SK-N-SH treated with all-trans-retinoic acid at 6 μM for 48 hours (cell line): ENCODE data around the gene MYH3.

Experiments used
- TF ChIP-seq, protein P1 (sequence below): fragments of 250-450 bp; sonication (Bioruptor Pico); IDR thresholded peaks from 2 replicates; pipeline ENCODE4 v1.5.0; 2020; ENCODE audit warnings: mild to moderate bottlenecking, moderate library complexity
- TF ChIP-seq, protein P2 (sequence below): fragments of 250-450 bp; sonication (Bioruptor Pico); IDR thresholded peaks from 2 replicates; pipeline ENCODE4 v1.5.1; 2021; ENCODE audit warnings: mild to moderate bottlenecking, moderate library complexity
- TF ChIP-seq, protein P3 (sequence below): fragments of 250-450 bp; sonication (Bioruptor Pico); IDR thresholded peaks from 2 replicates; pipeline ENCODE4 v1.5.1; 2020; ENCODE audit warnings: low read depth, mild to moderate bottlenecking, moderate library complexity

DNA sequence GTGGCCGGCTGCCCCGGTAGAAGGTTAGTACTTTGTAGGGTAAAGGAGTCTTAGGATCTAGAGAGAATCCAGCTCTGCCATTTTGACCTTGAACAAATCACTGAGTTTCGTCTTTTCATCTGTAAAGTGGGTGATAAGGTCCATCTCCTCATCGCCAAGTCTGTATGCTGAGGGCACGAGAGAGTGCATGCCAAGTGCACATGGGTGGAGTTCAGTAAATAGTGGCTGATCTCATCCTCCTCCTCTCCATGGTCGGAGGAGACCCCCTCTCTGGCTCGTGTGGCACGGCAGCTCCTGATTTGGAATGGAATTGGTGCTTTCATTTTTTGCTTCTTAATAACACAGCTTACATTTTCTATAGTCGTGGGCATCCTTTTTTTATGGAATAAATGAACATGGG, 30.7 kb downstream of the MYH3 start:
- TF ChIP-seq, protein P1, sequence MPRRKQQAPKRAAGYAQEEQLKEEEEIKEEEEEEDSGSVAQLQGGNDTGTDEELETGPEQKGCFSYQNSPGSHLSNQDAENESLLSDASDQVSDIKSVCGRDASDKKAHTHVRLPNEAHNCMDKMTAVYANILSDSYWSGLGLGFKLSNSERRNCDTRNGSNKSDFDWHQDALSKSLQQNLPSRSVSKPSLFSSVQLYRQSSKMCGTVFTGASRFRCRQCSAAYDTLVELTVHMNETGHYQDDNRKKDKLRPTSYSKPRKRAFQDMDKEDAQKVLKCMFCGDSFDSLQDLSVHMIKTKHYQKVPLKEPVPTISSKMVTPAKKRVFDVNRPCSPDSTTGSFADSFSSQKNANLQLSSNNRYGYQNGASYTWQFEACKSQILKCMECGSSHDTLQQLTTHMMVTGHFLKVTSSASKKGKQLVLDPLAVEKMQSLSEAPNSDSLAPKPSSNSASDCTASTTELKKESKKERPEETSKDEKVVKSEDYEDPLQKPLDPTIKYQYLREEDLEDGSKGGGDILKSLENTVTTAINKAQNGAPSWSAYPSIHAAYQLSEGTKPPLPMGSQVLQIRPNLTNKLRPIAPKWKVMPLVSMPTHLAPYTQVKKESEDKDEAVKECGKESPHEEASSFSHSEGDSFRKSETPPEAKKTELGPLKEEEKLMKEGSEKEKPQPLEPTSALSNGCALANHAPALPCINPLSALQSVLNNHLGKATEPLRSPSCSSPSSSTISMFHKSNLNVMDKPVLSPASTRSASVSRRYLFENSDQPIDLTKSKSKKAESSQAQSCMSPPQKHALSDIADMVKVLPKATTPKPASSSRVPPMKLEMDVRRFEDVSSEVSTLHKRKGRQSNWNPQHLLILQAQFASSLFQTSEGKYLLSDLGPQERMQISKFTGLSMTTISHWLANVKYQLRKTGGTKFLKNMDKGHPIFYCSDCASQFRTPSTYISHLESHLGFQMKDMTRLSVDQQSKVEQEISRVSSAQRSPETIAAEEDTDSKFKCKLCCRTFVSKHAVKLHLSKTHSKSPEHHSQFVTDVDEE (CRISPR knock-in tag), result no peak
- TF ChIP-seq, protein P2, sequence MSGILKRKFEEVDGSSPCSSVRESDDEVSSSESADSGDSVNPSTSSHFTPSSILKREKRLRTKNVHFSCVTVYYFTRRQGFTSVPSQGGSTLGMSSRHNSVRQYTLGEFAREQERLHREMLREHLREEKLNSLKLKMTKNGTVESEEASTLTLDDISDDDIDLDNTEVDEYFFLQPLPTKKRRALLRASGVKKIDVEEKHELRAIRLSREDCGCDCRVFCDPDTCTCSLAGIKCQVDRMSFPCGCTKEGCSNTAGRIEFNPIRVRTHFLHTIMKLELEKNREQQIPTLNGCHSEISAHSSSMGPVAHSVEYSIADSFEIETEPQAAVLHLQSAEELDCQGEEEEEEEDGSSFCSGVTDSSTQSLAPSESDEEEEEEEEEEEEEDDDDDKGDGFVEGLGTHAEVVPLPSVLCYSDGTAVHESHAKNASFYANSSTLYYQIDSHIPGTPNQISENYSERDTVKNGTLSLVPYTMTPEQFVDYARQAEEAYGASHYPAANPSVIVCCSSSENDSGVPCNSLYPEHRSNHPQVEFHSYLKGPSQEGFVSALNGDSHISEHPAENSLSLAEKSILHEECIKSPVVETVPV (CRISPR knock-in tag), result no peak
- TF ChIP-seq, protein P3, sequence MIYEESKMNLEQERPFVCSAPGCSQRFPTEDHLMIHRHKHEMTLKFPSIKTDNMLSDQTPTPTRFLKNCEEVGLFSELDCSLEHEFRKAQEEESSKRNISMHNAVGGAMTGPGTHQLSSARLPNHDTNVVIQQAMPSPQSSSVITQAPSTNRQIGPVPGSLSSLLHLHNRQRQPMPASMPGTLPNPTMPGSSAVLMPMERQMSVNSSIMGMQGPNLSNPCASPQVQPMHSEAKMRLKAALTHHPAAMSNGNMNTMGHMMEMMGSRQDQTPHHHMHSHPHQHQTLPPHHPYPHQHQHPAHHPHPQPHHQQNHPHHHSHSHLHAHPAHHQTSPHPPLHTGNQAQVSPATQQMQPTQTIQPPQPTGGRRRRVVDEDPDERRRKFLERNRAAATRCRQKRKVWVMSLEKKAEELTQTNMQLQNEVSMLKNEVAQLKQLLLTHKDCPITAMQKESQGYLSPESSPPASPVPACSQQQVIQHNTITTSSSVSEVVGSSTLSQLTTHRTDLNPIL, result no peak
